Hematopoietic multipotent progenitor cell treated with erythropoietin and hydrocortisone succinate and interleukin-3 and kit ligand, for 17 days (in vitro differentiated cells): ENCODE data around the gene SLC47A1.

Experiments
- DNase-seq: peaks from one replicate; pipeline ENCODE4 v3.0.0-alpha.2; 2015; ENCODE audit warnings: low spot score

Gene SLC47A1

GRCh38 chr17:19610879-19611278 lies 77.2 kb downstream of the SLC47A1 start:
- no peak for DNase-seq

- no peak for DNase-seq
These were observed 80.3 kb downstream of the SLC47A1 start for GRCh38 chr17:19613979-19614378.

- no peak for DNase-seq
These were observed 81.2 kb downstream of the SLC47A1 start for GRCh38 chr17:19614900-19615299.

GRCh38 chr17:19618015-19618414 lies 84.4 kb downstream of the SLC47A1 start:
- no peak for DNase-seq

- no peak for DNase-seq
These were observed 86.2 kb downstream of the SLC47A1 start for GRCh38 chr17:19619705-19620325.

GRCh38 chr17:19621697-19622096 lies 88.0 kb downstream of the SLC47A1 start:
- no peak for DNase-seq

GRCh38 chr17:19626079-19626478 lies 92.4 kb downstream of the SLC47A1 start:
- no peak for DNase-seq
